Adrenal gland (tissue), 12 donors: Measurements from ENCODE around the gene RBP2. TPM values are rescaled to one million over a fixed set of nuclear protein-coding genes. Genes with fewer than 3 reads are reported as not detected.

ENCODE experiments used
- DNase-seq, 7 donors: peaks; one replicate each; pipeline ENCODE4 v3.0.0-alpha.2; 2019 to 2020
- H3K27ac ChIP-seq, 5 donors: fragments of 200-600 bp; sonication (generic) in 4 of 5; 1 replicate in 3 of 5; 2 replicates in 2 of 5; pipeline versions ENCODE4 v1.5.1 to v1.8.0; 2016 to 2020; ENCODE audit warnings: mild to moderate bottlenecking in 1 of 5
- H3K27me3 ChIP-seq: fragments of 200-600 bp; 2 replicates; pipeline ENCODE4 v1.8.0; 2021
- H3K36me3 ChIP-seq, 2 donors: fragments of 200-600 bp; replicated peaks in 1 of 2; 1 replicate in 1 of 2; 2 replicates in 1 of 2; pipeline versions ENCODE4 v1.5.1 to v1.8.0; 2018 to 2022
- H3K4me1 ChIP-seq, 2 donors: fragments of 200-600 bp; replicated peaks in 1 of 2; 1 replicate in 1 of 2; 2 replicates in 1 of 2; pipeline versions ENCODE4 v1.5.1 to v1.8.0; 2018 to 2021
- H3K4me3 ChIP-seq, 4 donors: fragments of 200-600 bp; sonication (generic) in 3 of 4; one replicate each; pipeline ENCODE4 v1.5.1; 2016 to 2018
- H3K9me3 ChIP-seq, 3 donors: fragments of 200-600 bp; sonication (generic) in 1 of 3; replicated peaks in 1 of 3; 1 replicate in 2 of 3; 2 replicates in 1 of 3; pipeline versions ENCODE4 v1.5.1 to v1.8.0; 2016 to 2021
- POLR2A ChIP-seq, 2 donors: fragments of 450-650 bp; IDR thresholded peaks; one replicate each; pipeline ENCODE4 v1.6.1; 2017; ENCODE audit warnings: antibody characterized with exemption in 2 of 2, mild to moderate bottlenecking in 2 of 2, moderate library complexity in 1 of 2
- WGBS, 4 donors: extraction: QIAGEN DNeasy Blood & Tissue Kit in 2 of 4; methylation state at CpG; one replicate each; pipeline versions ENCODE4 v1.1.5 to v1.1.7; 2013 to 2017; 5-methylcytosine and 5-hydroxymethylcytosine counted together
- intact Hi-C, 2 donors: fragments of 100-400 bp; cut with DNase I; formaldehyde crosslinking; loops; one replicate each; pipeline versions ENCODE4 v1.14.1 to v1.15.0; 2022 to 2023
- polyA plus RNA-seq, 3 donors: library from polyadenylated mRNA; stranded (reverse); fragments of 200-250 nt in 2 of 3; fragments of 350-450 nt in 1 of 3; fragmentation: Illumina TruSeq in 1 of 3; extraction: RNeasy Lipid Tissue Mini Kit (QIAGEN cat#74804) in 1 of 3; gene quantifications; one replicate each; pipeline ENCODE4 v1.2.3, GENCODE V29; 2013 to 2014
- total RNA-seq, 9 donors: library from RNA; depleted of rRNA in 4 of 9; stranded (reverse); fragments of >200 nt in 4 of 9; fragments of 120-200 nt in 1 of 9; fragmentation: NEBNext Ultra II Directional in 1 of 9; extraction: Animal tissue kit (Norgen Biotek cat#: 25700) in 1 of 9; gene quantifications; one replicate each; pipeline versions ENCODE4 v1.1.0 to v1.2.4, GENCODE V29; 2013 to 2023
- TF ChIP-seq, protein P1 (sequence below), 6 experiments: fragments of 450-650 bp in 4 of 6; fragments of 200-600 bp in 2 of 6; sonication (generic) in 1 of 6; IDR thresholded peaks; 1 replicate in 5 of 6; 2 replicates in 1 of 6; pipeline versions ENCODE4 v1.5.1 to v1.8.0; 2016 to 2021; ENCODE audit warnings: antibody characterized with exemption in 6 of 6, mild to moderate bottlenecking in 2 of 6, moderate library complexity in 1 of 6
- donor health status: healthy with polysubstance abuse.
- donor health status: Bipolar disorder and iron deficiency.
- donor health status: DM: yes; HTN: yes; CAD: no.
- donor health status: DM: no; HTN: no; CAD: no.
- donor health status: DM: no; HTN: no; CAD: no.
- donor health status: DM: yes; HTN: yes; CAD: no.

RBP2 gene
- total and polyA plus RNA-seq, 12 donors: 0.71 to 2.2 (median 1.4) TPM; not detected in 8

DNA sequence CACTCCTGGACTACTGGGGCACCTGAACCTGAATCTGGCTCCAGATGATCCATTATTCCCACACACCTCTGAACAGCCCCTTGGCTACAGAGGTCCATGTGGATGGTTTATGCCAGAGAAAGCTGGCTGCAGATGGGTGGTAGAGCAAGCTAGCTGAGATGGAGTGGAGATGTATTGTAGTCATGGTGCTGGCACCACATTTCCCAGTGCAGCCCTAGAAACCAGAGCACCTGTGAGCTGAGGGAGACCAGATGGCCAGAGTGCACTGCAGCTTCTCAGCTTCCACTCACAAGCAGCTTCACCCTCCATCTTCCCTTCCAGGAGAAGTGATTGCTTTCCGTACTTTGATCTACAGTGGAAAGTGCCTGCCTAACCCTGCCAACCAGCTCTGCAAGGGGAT is 33.3 kb upstream of the RBP2 start:
- Histone ChIP-seq H3K27me3 (no peaks in the 10 kb centered on the region), H3K36me3 (no peaks in the 10 kb centered on the region), H3K4me3 (no peak overlapping the region), H3K9me3 (no peaks in the 10 kb centered on the region), H3K4me1 (no peaks in the 10 kb centered on the region), H3K27ac (no peak overlapping the region)
- DNase-seq: no peak
- WGBS, 4 donors: 33 to 95% (median 90%) methylated on average over 1 of the region's 1 CpG
- no peak for TF ChIP-seq POLR2A (IDR thresholded peaks at IDR 0.05)
- TF ChIP-seq, protein P1, sequence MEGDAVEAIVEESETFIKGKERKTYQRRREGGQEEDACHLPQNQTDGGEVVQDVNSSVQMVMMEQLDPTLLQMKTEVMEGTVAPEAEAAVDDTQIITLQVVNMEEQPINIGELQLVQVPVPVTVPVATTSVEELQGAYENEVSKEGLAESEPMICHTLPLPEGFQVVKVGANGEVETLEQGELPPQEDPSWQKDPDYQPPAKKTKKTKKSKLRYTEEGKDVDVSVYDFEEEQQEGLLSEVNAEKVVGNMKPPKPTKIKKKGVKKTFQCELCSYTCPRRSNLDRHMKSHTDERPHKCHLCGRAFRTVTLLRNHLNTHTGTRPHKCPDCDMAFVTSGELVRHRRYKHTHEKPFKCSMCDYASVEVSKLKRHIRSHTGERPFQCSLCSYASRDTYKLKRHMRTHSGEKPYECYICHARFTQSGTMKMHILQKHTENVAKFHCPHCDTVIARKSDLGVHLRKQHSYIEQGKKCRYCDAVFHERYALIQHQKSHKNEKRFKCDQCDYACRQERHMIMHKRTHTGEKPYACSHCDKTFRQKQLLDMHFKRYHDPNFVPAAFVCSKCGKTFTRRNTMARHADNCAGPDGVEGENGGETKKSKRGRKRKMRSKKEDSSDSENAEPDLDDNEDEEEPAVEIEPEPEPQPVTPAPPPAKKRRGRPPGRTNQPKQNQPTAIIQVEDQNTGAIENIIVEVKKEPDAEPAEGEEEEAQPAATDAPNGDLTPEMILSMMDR (IDR thresholded peaks at IDR 0.05): no peak
- intact Hi-C loops: no loop called here

DNA sequence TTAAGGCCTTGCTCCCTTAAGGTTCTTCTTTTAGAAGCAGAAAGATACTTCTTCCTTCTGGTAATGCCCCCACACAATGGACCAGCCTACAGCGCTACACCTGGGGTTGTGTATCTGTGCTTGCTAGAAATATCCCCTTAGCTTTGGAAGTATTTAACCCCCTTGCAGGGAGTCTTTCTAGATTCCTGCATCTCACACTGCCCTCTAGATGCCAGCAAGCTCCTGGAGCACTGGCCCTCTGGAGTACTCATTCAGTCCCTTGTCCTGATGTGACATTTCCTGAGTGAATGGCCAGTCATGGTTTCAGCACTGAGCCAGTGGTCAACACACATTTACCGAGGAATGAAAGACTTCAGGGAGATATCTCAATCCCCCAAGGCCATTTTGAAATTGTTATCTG is 30.4 kb upstream of the RBP2 start:
- H3K9me3 ChIP-seq: no peaks in the 10 kb centered on the region
- 41 to 67% (median 59%) methylated on average over 2 of the region's 2 CpGs for WGBS, 4 donors
- TF ChIP-seq, protein P1 (IDR thresholded peaks at IDR 0.05): no peak
- no peak for TF ChIP-seq POLR2A (IDR thresholded peaks at IDR 0.05)
- no peak overlapping the region for H3K4me3 ChIP-seq
- H3K4me1 ChIP-seq: no peaks in the 10 kb centered on the region
- H3K36me3 ChIP-seq: no peaks in the 10 kb centered on the region
- no peak for DNase-seq
- intact Hi-C loops: no loop called here
- no peak overlapping the region for H3K27ac ChIP-seq
- no peaks in the 10 kb centered on the region for H3K27me3 ChIP-seq

DNA sequence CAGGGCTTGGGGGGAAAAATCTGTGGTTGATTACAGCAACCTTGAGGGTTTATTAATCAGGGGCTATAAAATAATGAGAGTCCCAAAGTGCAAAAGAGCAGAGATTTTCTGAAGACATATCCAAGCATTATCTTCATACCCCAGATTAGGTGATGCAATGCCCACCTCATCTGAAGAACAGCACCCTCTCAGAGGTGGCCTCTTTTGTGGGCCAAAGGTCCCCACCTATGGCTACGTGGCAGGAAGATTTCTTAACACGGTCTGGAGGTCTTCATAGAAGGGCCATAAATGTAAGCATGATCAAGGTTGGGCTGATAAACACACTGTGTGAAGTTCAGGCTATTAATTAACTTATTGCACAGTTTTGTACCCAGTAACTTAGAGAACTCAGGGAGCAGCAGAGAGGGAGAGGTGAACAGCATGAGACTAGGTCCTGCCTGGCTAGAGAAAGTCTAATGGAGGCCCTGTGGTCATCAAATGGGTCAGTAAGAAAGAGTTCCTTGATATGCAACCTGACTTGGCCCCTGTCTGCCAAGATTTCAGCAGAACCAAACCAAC is 29.6 kb upstream of the RBP2 start:
- no peaks in the 10 kb centered on the region for H3K27me3 ChIP-seq
- H3K36me3 ChIP-seq: no peaks in the 10 kb centered on the region
- TF ChIP-seq, protein P1 (IDR thresholded peaks at IDR 0.05): no peak
- TF ChIP-seq POLR2A (IDR thresholded peaks at IDR 0.05): no peak
- no peak overlapping the region for H3K27ac ChIP-seq
- no peaks in the 10 kb centered on the region for H3K9me3 ChIP-seq
- intact Hi-C loops: no loop called here
- H3K4me3 ChIP-seq: no peak overlapping the region
- no peaks in the 10 kb centered on the region for H3K4me1 ChIP-seq
- WGBS, 4 donors: 92 to 98% (median 94%) methylated on average over 2 of the region's 2 CpGs
- DNase-seq: no peak

DNA sequence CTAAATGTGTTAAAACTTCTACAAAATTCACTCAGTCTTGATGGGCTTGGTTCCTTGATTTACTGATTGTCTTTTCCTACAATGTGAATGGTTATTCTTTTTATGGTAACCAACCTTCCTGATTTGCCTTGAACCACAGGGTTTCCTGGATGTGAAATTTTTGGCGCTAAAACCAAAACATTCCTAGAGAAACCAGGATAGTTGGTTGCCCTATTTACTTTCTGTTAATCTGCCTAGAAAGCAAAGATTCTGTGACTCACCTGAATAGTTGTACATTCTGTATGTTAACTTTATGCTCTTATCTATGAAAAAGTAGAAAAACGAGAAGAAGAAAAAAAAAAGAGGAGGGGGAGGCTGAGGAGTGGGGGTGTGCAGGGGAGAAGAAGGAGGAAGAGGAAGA is 23.2 kb upstream of the RBP2 start:
- Histone ChIP-seq H3K27ac (no peak overlapping the region), H3K27me3 (no peaks in the 10 kb centered on the region), H3K4me3 (no peak overlapping the region), H3K4me1 (no peaks in the 10 kb centered on the region), H3K9me3 (no peaks in the 10 kb centered on the region), H3K36me3 (no peaks in the 10 kb centered on the region)
- DNase-seq: no peak
- WGBS, 4 donors: 78 to 97% (median 82%) methylated on average over 2 of the region's 2 CpGs
- intact Hi-C loops: no loop called here
- TF ChIP-seq, protein P1 (IDR thresholded peaks at IDR 0.05): no peak
- no peak for TF ChIP-seq POLR2A (IDR thresholded peaks at IDR 0.05)
